NCI-H2227 (cell line): Measurements from ENCODE around the gene TACC2.
"Not testable (repeated sequence)": the region's sequence is repeated elsewhere in the genome, so short reads cannot be mapped to it uniquely, and the experiment has no call there.

Experiments used
- DNase-seq: peaks from one replicate; lab custom pipeline; 2025; ENCODE audit not compliant: unreplicated experiment; lab: John Stamatoyannopoulos, UW

TACC2 gene

GRCh38 chr10:122022276-122022675 lies 33.3 kb downstream of the TACC2 start:
- no peak for DNase-seq

- not testable (repeated sequence) for DNase-seq
These were observed 34.3 kb downstream of the TACC2 start for GRCh38 chr10:122023257-122023656.

DNA sequence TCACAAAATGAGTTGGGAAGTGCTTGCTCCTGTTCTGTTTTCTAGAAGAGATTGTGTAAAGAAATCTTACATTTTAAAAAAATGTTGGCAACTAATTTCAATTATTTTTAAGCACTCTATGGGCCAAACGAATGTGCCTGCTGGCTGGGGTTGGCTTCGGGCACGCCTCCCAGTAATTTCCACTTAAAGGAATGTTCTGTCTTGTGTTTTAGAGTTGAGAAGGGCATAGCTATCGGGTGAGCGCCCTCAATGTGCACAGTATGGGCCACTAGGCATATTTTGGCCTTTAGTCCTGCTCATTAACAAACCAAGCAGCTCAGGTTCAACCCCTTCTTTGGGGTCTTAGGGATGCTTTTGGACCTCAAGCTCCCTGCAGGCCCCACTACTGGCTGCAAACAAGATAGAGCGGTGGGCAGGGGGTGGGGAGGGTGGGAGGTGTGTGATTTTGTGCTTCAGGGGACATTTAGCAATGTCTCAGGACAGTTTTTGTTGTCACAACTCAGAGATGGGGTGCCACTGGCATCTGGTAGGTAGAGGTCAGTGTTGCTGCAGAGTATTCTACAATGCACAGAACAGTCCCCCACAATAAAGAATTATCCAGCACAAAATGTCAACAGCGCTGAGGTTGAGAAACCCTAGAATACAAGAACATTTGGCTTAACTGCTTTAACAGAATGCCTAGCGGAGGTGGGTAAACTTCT lies 40.7 kb downstream of the TACC2 start:
- no peak for DNase-seq

GRCh38 chr10:122030200-122030552 lies 41.2 kb downstream of the TACC2 start:
- DNase-seq = no peak

DNA sequence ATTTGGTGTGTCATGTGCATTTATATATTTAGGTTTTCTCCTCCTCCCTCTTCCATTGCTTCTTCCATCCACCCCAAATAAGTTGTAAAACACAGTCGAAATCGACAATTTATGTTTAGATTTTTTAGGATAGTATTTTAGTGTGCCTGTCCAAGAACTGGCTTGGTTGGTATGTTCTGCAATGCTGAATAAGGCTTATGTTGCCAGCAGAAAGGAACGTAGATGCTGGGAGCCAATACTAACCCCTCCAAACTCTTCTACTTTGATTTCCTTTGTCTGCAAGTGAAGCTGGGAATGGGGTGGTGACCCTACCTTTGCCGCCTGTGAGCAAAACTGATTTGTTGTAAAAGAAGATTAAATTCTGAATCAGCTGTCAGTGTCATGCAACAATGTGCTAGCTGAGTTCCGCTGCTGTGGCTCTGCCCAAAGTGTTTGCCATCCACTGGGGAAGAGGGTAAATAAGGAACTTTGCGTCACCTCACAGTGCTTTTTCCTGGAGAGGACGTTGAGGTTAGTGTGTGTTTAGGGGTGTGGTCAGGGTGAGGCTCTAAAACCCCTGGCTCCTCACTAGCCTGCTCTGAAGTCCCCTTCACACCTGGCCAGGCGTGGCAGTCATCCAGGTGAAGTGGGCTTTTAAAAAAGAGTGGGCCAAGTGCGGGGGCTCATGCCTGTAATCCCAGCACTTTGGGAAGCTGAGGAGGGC lies 44.4 kb downstream of the TACC2 start:
- no peak for DNase-seq

GRCh38 chr10:122034149-122034756 lies 45.3 kb downstream of the TACC2 start:
- no peak for DNase-seq

- no peak for DNase-seq
These were observed 51.8 kb downstream of the TACC2 start for GRCh38 chr10:122040786-122041185.

DNA sequence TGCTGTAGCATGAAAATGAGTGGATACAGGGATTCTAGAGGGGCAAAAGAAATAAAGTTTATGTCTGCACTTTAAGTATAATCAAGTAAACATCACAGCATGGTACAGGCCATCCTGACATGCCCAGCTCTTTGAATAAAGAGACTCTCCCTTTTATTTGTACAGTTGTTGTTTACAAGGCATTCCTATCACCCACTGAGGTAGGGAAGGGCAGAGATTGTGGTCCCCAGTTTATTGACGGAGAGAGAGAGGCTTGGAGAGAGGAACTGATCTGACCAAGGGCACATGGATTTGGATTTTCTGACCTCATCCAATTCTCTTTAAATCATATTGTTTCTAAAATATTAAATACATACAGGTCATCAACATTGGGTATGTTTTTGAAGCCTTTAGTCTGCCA lies 53.9 kb downstream of the TACC2 start:
- no peak for DNase-seq

- DNase-seq = no peak
These were observed 55.2 kb downstream of the TACC2 start for GRCh38 chr10:122044045-122044661.

- DNase-seq = no peak
These were observed 55.8 kb downstream of the TACC2 start for GRCh38 chr10:122044713-122045112.

DNA sequence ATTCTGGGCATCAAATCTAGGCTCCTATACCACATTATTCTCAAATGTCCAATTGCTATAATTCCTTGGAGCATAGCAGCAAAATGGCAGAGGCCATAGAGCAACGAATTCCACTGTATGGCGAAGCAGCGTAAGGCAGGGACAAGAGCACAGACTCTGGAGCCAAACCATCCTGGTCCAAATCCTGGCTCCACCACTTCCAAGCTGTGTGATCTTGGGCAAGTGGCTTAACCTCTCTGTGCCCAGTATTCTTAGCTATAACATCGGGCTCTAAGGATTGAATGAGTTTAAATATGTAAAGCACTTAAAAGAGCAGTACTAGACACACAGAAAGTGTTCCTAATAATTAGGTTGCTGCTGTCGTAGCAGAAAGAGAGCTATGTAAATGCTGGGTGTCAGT lies 56.2 kb downstream of the TACC2 start:
- no peak for DNase-seq

DNA sequence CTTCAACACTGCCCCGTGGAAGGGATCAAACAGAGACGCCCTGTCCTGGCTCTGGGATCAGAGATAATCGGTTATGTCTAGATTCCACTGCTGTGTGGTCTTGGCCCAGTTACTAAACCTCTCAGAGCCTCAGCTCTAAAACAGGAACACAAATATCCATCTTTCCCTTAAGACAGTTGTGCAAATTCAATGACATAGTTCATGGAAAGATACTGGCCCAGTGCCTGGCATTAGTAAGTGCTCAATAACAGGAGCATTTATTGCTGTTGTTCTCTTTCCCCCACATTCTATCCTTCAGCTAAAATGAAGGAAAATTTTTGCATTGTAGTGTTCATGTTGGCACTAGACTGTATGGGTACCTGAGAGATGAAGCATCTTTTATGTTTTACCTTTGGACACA lies 58.6 kb downstream of the TACC2 start:
- no peak for DNase-seq

- DNase-seq = no peak
These were observed 60.1 kb downstream of the TACC2 start for GRCh38 chr10:122049076-122049475.

- DNase-seq = no peak
These were observed 61.3 kb downstream of the TACC2 start for GRCh38 chr10:122050311-122050710.

- no peak for DNase-seq
These were observed 61.8 kb downstream of the TACC2 start for GRCh38 chr10:122050811-122051210.

DNA sequence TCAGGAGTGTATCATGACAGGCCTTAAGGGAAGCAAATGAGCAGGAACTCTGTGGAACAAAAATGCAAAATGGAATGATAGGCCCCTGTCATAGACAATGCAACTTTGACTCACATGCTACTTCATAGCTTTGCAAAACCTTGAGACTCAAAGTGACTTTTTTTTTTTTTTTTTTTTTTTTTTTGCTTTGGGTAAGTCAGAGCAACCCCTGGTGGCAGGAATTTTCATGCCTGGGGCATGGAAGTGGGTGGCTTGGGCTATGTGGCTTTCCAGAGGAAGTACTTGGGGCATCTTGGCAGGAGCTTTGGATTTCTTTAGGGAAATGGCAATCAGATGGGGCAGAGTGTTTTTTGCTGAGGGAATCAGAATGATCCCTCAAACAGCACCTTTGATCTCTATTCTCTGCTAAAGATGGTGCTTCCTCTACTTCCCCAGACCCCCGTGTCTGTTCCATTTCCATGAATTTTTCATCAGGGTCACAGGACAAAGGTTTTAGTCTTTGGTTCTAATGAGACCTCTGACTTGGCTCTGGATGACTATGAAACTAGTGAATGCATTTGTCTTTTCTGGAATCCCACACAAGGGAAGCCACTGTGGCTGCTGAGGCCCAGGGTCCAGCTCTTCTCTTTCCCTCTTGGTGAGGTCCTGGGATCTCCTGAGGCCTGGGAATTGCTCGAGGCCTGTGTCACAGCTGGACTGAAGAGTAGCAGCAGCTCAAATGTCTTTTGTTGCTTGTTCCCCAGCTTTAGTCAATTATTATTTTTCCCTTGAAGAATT lies 62.8 kb downstream of the TACC2 start:
- no peak for DNase-seq

- DNase-seq = no peak
These were observed 63.7 kb downstream of the TACC2 start for GRCh38 chr10:122052701-122053100.

DNA sequence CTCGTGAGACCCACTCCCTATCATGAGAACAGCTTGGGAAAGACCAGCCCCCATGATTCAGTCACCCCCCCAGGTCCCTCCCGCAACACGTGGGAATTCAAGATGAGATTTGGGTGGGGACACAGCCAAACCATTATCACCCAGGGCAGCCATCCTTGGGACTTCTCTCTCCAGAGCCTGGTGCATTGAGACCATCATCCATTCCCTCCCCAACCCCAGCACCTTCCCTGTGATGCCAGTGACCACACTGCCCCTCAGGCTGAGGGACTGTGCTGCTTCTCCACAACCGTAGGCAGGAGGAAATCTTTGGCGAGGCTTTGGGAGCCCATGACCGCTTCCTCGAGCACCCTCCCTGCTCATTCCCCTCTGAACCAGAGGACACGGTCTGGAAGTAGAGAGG lies 64.4 kb downstream of the TACC2 start:
- DNase-seq = no peak

DNA sequence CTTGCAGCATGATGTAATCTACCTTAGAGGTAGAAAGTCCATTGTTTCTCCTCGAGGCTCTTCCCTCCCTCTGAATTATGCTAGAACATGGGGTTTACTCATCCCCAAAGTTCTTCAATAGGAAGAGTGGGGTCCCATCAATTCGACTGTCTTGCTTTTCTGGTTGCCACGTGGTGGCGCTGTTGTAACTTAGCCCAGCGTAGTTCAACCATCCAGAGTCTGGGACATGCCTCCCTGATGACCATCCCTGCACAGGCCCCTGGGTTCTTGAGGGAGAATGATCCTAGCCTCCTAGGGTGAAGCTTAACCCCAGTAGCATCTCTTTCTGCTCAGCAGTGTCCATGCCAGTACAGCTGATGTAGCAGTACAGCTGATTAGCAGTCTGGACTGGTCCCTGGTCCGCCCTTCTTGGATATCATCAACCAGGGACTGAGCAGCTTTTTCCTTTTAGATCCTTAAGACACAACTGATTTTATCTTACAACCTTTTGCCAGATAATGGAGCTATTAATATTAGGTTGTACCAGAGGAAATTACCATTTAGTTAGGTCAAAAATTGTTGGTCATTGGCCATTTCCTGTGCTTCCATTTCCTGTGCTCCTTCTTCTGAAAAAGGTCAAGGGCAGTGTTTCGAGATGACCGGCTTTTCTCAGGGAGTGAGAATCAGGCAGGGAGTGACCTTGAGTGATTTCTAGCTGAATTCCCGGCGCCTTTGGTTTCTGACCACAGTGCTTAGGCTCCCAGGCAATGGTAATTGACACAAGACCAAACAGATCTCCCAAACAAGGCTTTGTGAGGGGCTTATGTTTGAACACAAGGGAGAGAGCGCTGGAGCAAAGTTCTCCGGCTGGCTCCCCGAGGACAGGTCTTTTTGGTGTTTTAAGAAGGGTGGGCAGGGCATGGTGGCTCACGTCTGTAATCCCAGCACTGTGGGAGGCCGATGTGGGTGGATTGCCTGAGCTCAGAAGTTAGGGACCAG lies 65.4 kb downstream of the TACC2 start:
- DNase-seq = no peak

DNA sequence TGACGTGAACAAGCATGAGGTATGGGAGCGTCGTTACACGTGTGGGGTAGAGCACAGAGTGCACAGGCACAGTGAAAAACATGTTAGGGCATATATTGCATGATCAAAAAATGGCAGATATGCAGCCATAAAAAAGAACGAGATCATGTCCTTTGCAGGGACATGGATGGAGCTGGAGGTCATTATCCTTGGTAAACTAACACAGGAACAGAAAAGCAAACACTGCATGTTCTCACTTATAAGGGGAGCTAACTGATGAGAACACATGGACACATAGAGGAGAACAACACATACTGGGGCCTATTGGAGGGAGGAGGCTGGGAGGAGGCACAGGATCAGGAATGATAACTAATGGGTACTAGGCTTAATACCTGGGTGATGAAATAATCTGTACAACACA lies 66.3 kb downstream of the TACC2 start:
- DNase-seq = no peak
